SH-SY5Y (cell line): Measurements from ENCODE around the gene NT5C1B.

Experiments used
- GATA2 ChIP-seq: IDR thresholded peaks from 2 replicates; pipeline ENCODE4 v1.6.1; 2011; ENCODE audit warnings: mild to moderate bottlenecking, low read depth, low read length
- GATA3 ChIP-seq: IDR thresholded peaks from 2 replicates; pipeline ENCODE4 v1.6.1; 2011; ENCODE audit warnings: low read depth, mild to moderate bottlenecking, low read length, moderate library complexity

DNA sequence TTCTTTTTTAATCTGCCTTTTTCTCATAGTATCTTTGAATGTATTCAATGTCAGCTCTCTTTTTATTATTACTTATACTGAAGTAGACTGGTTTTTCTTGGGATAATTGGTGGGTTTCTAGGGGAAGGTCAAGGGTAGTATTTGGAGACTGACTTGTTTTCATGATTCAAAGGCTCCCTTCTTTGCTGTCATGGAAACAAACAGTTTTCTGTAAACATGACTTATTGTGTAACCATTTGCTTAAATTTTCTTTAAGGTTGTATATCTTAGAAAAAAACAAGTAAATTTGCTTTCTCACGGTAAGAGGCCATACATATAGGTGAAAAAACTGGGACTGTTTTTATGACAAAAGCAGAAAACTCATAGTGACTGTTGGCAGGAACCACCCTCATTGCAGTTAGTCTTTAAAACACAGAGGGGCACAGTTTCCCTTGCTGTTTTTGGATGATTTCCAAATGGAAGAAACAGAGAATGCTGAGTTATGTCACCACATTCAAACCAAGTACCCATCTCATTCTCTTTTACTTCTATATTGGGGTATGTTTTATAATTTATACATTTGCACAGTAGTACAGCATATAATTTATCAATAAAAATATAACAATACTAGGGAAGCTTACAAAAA, 23.1 kb downstream of the NT5C1B start:
- no peak for TF ChIP-seq GATA3
- no peak for TF ChIP-seq GATA2
